Measurements from ENCODE around the gene ADGRG6.

Gene ADGRG6

DNA sequence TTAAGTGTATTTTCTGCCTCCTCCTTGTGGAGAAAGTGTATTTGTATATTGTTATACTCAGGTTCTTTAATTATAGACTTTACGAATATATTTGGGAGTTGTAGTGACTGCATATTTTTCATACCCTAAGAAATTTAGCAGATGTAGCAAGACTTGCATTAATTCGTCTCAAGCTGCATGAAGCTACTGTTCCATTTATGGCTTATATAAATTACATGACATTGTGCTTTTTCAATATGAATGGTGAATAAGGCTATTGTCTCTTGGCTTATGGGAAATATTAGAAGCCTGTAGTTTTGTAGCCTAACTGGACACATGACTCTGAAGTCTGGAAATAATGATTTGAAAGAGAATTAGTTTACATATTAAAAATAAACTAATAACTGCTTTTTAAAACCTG, 2.4 kb downstream of the ADGRG6 start:
- Mint-ChIP-seq H3K36me3 (ENCODE audit: low read depth) (no peaks in the 10 kb centered on the region), H3K4me1 (peaks cover 6% of the 10 kb centered on the region), H3K4me3 (no peak overlapping the region), H3K27me3 (ENCODE audit: low read depth, poor library complexity) (peaks cover 33% of the 10 kb centered on the region), H3K27ac (no peak overlapping the region), H3K9me3 (no peaks in the 10 kb centered on the region)
- DNase-seq, result no peak
- no peak for TF ChIP-seq CTCF (IDR thresholded peaks at IDR 0.05)

DNA sequence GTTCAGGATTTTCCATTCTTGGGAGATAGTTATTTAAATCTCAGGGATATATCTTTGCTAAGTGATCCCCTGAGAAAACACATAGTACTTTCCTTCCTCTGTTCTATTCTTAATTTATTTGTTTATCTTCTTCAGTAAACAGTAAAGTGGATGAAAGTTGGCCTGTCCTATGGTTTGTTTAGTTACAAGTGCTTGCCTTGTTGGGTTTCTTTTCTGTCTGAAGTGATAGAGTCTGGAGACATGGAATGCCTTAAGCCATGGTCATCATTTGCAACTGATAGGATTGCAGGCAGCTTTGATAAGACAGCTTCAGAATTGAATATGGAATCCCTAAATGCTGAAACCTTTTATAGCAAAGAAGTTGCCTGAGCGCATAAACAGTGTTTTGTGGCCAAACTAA, 4.9 kb downstream of the ADGRG6 start:
- no peak for TF ChIP-seq CTCF (IDR thresholded peaks at IDR 0.05)
- no peak for DNase-seq
- Mint-ChIP-seq H3K9me3 (no peaks in the 10 kb centered on the region), H3K4me3 (no peak overlapping the region), H3K36me3 (ENCODE audit: low read depth) (no peaks in the 10 kb centered on the region), H3K27ac (no peak overlapping the region), H3K27me3 (ENCODE audit: low read depth, poor library complexity) (peaks cover 18% of the 10 kb centered on the region), H3K4me1 (no peaks in the 10 kb centered on the region)

- no peak overlapping the region for H3K4me3 Mint-ChIP-seq
- H3K36me3 Mint-ChIP-seq (ENCODE audit: low read depth), result no peaks in the 10 kb centered on the region
- no peak for DNase-seq
- peaks cover 4% of the 10 kb centered on the region for H3K27me3 Mint-ChIP-seq (ENCODE audit: low read depth, poor library complexity)
- no peaks in the 10 kb centered on the region for H3K9me3 Mint-ChIP-seq
- no peaks in the 10 kb centered on the region for H3K4me1 Mint-ChIP-seq
- H3K27ac Mint-ChIP-seq, result no peak overlapping the region
- no peak for TF ChIP-seq CTCF (IDR thresholded peaks at IDR 0.05)
Observed at GRCh38 chr6:142307963-142308748, 6.3 kb downstream of the ADGRG6 start.

DNA sequence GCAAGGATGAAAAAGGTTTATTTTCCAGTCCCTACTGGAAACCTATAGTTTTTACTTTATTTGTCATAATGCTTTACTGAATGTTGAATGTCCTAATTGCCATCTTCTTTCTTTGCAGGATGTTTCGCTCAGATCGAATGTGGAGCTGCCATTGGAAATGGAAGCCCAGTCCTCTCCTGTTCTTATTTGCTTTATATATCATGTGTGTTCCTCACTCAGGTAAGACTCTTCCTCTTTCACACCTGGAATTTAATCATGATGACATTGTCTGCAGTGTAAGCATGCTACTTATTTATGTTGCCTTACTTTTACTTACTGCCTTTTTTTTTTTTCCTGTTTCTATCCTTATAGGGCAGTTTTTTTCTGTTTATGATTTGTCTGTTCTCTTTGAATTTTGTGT, 7.6 kb downstream of the ADGRG6 start:
- TF ChIP-seq CTCF (IDR thresholded peaks at IDR 0.05), result no peak
- Mint-ChIP-seq H3K27me3 (ENCODE audit: low read depth, poor library complexity) (peaks cover 4% of the 10 kb centered on the region), H3K36me3 (ENCODE audit: low read depth) (no peaks in the 10 kb centered on the region), H3K4me1 (no peaks in the 10 kb centered on the region), H3K4me3 (no peak overlapping the region), H3K27ac (no peak overlapping the region), H3K9me3 (no peaks in the 10 kb centered on the region)
- no peak for DNase-seq

DNA sequence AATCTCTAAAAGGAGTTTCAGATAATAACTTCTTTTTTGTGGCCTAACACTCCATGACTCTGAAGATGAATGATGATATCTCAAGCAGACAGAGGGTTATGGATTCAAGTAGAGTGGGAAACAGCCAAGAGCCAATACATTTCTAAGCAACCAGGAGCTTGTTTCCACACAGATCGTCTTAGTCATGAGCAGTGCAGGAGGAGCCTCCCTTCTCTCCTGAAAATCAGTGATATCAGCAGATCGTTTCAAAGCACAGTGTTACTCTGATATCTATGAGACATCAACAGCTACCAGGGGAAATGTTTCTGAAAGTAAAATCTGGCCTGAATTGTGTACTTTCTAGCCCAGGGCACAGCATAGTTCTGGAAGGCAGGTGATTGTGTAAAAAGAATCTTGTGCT, 11.5 kb downstream of the ADGRG6 start:
- H3K27ac Mint-ChIP-seq, result no peak overlapping the region
- DNase-seq, result no peak

More for the DNA sequence above, 11.5 kb downstream of the ADGRG6 start:
- Mint-ChIP-seq H3K4me1 (no peaks in the 10 kb centered on the region), H3K27me3 (ENCODE audit: low read depth, poor library complexity) (peaks cover 4% of the 10 kb centered on the region), H3K36me3 (ENCODE audit: low read depth) (no peaks in the 10 kb centered on the region), H3K9me3 (no peaks in the 10 kb centered on the region), H3K4me3 (no peak overlapping the region)
- no peak for TF ChIP-seq CTCF (IDR thresholded peaks at IDR 0.05)
